Upper lobe of left lung (tissue), 4 donors: ENCODE data around the gene DCTN2.

ENCODE experiments used
- CTCF ChIP-seq, 6 experiments: fragments of 450-650 bp in 4 of 6; fragments of 200-600 bp in 2 of 6; sonication (generic) in 2 of 6; IDR thresholded peaks; one replicate each; pipeline ENCODE4 v1.5.1; 2016 to 2019; ENCODE audit warnings: antibody characterized with exemption in 6 of 6
- POLR2AphosphoS5 ChIP-seq, 2 donors: sonication (generic); formaldehyde crosslinking; IDR thresholded peaks; one replicate each; pipeline ENCODE4 v1.5.1; 2017; ENCODE audit warnings: antibody characterized with exemption in 2 of 2

- TF ChIP-seq CTCF (IDR thresholded peaks at IDR 0.05): no peak
- no peak for TF ChIP-seq POLR2AphosphoS5 (IDR thresholded peaks at IDR 0.05)
Measured at GRCh38 chr12:57563358-57563757, 16.4 kb upstream of the DCTN2 start.
